DOHH2 (cell line): ENCODE measurements around the gene PPIE.

Experiments used
- H3F3A ChIP-seq: fragments of 200-600 bp; sonication (generic), shearing (Covaris generic); 2 replicates; pipeline ENCODE4 v1.6.0; 2016; ENCODE audit warnings: antibody characterized with exemption, mild to moderate bottlenecking; ENCODE audit not compliant: control insufficient read depth, insufficient read depth
- H3K27ac ChIP-seq: fragments of 200-600 bp; sonication (generic); 2 replicates; pipeline ENCODE4 v1.5.1; 2014; ENCODE audit warnings: low read depth, mild to moderate bottlenecking, low read length, moderate library complexity
- H3K27me3 ChIP-seq: fragments of 200-600 bp; sonication (generic); 2 replicates; pipeline ENCODE4 v1.6.1; 2014; ENCODE audit warnings: mild to moderate bottlenecking, low read length, mixed read lengths; ENCODE audit not compliant: control insufficient read depth
- H3K36me3 ChIP-seq: fragments of 200-600 bp; sonication (generic); 2 replicates; pipeline ENCODE4 v1.6.1; 2014; ENCODE audit warnings: mild to moderate bottlenecking, low read length, moderate library complexity, mixed read lengths; ENCODE audit not compliant: control insufficient read depth
- H3K4me1 ChIP-seq: fragments of 200-600 bp; sonication (generic); 2 replicates; pipeline ENCODE4 v1.6.1; 2014; ENCODE audit warnings: mild to moderate bottlenecking, low read length, mixed read lengths; ENCODE audit not compliant: control insufficient read depth
- H3K4me2 ChIP-seq: fragments of 200-600 bp; sonication (generic); 2 replicates; pipeline ENCODE4 v1.6.0; 2014; ENCODE audit warnings: mild to moderate bottlenecking, low read length, moderate library complexity
- H3K4me3 ChIP-seq: fragments of 200-600 bp; sonication (generic); 2 replicates; pipeline ENCODE4 v1.5.1; 2014; ENCODE audit warnings: mild to moderate bottlenecking, low read length, mixed read lengths
- H3K79me2 ChIP-seq: fragments of 200-600 bp; sonication (generic); 2 replicates; pipeline ENCODE4 v1.6.1; 2014; ENCODE audit warnings: mild to moderate bottlenecking, low read length, mixed read lengths; ENCODE audit not compliant: control insufficient read depth
- H3K9me2 ChIP-seq: fragments of 200-600 bp; sonication (generic); replicated peaks from 2 replicates; pipeline ENCODE4 v1.6.1; 2014; ENCODE audit warnings: mild to moderate bottlenecking, low read length, mixed read lengths; ENCODE audit not compliant: control insufficient read depth
- H3K9me3 ChIP-seq: fragments of 200-600 bp; sonication (generic); 2 replicates; pipeline ENCODE4 v1.6.1; 2014; ENCODE audit warnings: antibody characterized with exemption, low read length, mixed read lengths; ENCODE audit not compliant: control insufficient read depth, insufficient read depth
- H4K20me1 ChIP-seq: fragments of 200-600 bp; sonication (generic); 2 replicates; pipeline ENCODE4 v1.6.0; 2014; ENCODE audit warnings: low read depth, mild to moderate bottlenecking, antibody characterized with exemption, low read length, moderate library complexity; ENCODE audit not compliant: control insufficient read depth, insufficient read depth
- CTCF ChIP-seq: fragments of 200-600 bp; sonication (generic); IDR thresholded peaks from one replicate; pipeline ENCODE4 v1.5.1; 2014; ENCODE audit warnings: antibody characterized with exemption, mild to moderate bottlenecking, low read depth, low read length; ENCODE audit not compliant: poor library complexity, severe bottlenecking
- EZH2phosphoT487 ChIP-seq: fragments of 200-600 bp; sonication (generic); IDR thresholded peaks from 2 replicates; pipeline ENCODE4 v1.6.1; 2017; ENCODE audit warnings: borderline replicate concordance, mild to moderate bottlenecking, antibody characterized with exemption, low read length, moderate library complexity, mixed read lengths

PPIE gene

GRCh38 chr1:39722495-39722894 lies 16.2 kb upstream of the PPIE start:
- Histone ChIP-seq H3K27ac (no peak overlapping the region), H3F3A (no peaks in the 10 kb centered on the region), H3K4me1 (peaks cover 7% of the 10 kb centered on the region), H4K20me1 (no peaks in the 10 kb centered on the region), H3K36me3 (no peaks in the 10 kb centered on the region), H3K27me3 (peaks cover 48% of the 10 kb centered on the region), H3K9me2 (no peaks in the 10 kb centered on the region), H3K9me3 (no peaks in the 10 kb centered on the region), H3K4me3 (no peak overlapping the region), H3K79me2 (no peaks in the 10 kb centered on the region), H3K4me2 (no peak overlapping the region)
- no peak for TF ChIP-seq EZH2phosphoT487
- TF ChIP-seq CTCF, result no peak

GRCh38 chr1:39726600-39726999 lies 12.1 kb upstream of the PPIE start:
- Histone ChIP-seq H3K36me3 (no peaks in the 10 kb centered on the region), H3K27me3 (peaks cover 69% of the 10 kb centered on the region), H3F3A (no peaks in the 10 kb centered on the region), H3K4me3 (no peak overlapping the region), H3K79me2 (no peaks in the 10 kb centered on the region), H3K9me2 (no peaks in the 10 kb centered on the region), H3K27ac (no peak overlapping the region), H4K20me1 (no peaks in the 10 kb centered on the region), H3K4me2 (no peak overlapping the region), H3K9me3 (no peaks in the 10 kb centered on the region), H3K4me1 (peaks cover 8% of the 10 kb centered on the region; the same call in 1 of the 2 replicates)
- no peak for TF ChIP-seq CTCF
- TF ChIP-seq EZH2phosphoT487, result no peak

DNA sequence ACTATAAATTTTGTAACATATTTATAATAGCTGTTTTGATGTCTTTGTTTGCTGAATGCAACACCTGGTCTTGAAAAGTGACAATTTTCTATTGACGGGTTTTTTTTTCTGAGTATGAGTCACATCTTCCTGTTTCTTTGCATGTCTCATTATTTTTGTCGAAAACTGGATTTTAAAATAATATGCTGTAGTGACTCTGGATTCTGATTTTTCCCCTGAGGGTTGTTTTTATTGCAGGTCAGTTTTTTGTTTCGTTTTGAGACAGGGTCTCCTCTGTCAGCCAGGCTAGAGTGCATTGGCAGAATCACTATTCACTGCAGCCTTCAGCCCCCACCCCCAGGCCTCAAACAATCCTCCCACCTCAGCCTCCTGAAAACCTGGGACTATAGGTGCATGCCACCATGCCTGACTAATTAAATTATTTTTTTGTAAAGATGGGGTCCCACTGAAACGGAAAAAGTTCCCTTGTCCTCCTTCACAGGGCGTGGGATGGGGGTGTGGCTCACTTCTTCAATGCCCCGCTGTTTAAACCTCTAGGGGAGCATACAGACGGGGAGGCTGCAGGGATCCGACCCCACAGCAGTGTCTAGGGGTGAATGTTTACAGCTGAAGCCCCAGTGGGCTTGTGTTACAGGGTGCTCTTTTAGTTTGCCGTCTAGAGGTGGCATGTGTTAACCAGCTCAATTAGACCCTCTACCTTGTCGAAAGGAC lies 11.3 kb upstream of the PPIE start:
- Histone ChIP-seq H3K4me3 (no peak overlapping the region), H3K36me3 (no peaks in the 10 kb centered on the region), H3K27ac (no peak overlapping the region), H4K20me1 (no peaks in the 10 kb centered on the region), H3K4me2 (no peak overlapping the region), H3K27me3 (peaks cover 62% of the 10 kb centered on the region), H3K79me2 (no peaks in the 10 kb centered on the region), H3K9me3 (no peaks in the 10 kb centered on the region), H3K9me2 (no peaks in the 10 kb centered on the region), H3F3A (no peaks in the 10 kb centered on the region), H3K4me1 (peaks cover 8% of the 10 kb centered on the region; the same call in 1 of the 2 replicates)
- TF ChIP-seq CTCF, result no peak
- peak; percentile 57 for TF ChIP-seq EZH2phosphoT487
